Measurements from ENCODE around the gene CCL16.

GRCh38 chr17:35942588-35943186 lies 38.6 kb downstream of the CCL16 start:
- TF ChIP-seq CTCF (IDR thresholded peaks at IDR 0.05; ENCODE audit: poor library complexity, severe bottlenecking) (no peak), RAD21 (conservative IDR thresholded peaks at IDR 0.05) (no peak)
